SK-N-SH (cell line): ENCODE measurements around the gene SP6. TPM values are rescaled to one million over a fixed set of nuclear protein-coding genes. Genes with fewer than 3 reads are reported as not detected.
A peak's percentile ranks its signal among the peaks of the same experiment; 100 is the strongest.

ENCODE experiments used
- CTCF ChIA-PET: fragments of 300-600, 350-600 bp; formaldehyde crosslinking; extraction: SDS; loops from one replicate; lab custom pipeline; 2021; lab: Yijun Ruan, JAX
- POLR2A ChIA-PET: fragments of 350-600 bp; sonication (Branson Sonifier 250); formaldehyde crosslinking; extraction: SDS; loops from one replicate; lab custom pipeline; 2020; ENCODE audit warnings: antibody characterized with exemption, inconsistent platforms; lab: Yijun Ruan, JAX
- DNase-seq: peaks from one replicate; pipeline ENCODE4 v3.0.0; 2012
- H2AFZ ChIP-seq: fragments of 200-600 bp; sonication (generic); 2 replicates; pipeline ENCODE4 v1.8.1; 2016; ENCODE audit warnings: antibody characterized with exemption, mild to moderate bottlenecking, low read depth
- H3F3A ChIP-seq: fragments of 200-600 bp; sonication (generic); replicated peaks from 2 replicates; pipeline ENCODE3; 2016; ENCODE audit warnings: antibody characterized with exemption, mild to moderate bottlenecking; ENCODE audit not compliant: insufficient read depth
- H3K27ac ChIP-seq, 2 experiments: fragments of 200-500 bp in 1 of 2; fragments of 200-600 bp in 1 of 2; sonication (Bioruptor generic) in 1 of 2; sonication (generic), shearing (Covaris generic) in 1 of 2; 2 replicates each; pipeline versions ENCODE4 v1.5.1 to v1.6.1; 2014 to 2016; ENCODE audit warnings: low read depth in 2 of 2, inconsistent platforms in 1 of 2, low read length in 1 of 2, mild to moderate bottlenecking in 1 of 2, mixed read lengths in 1 of 2
- H3K27me3 ChIP-seq: fragments of 200-600 bp; sonication (generic), shearing (Covaris generic); 2 replicates; pipeline ENCODE4 v1.6.1; 2016; ENCODE audit warnings: mixed run types; ENCODE audit not compliant: insufficient read depth
- H3K36me3 ChIP-seq, 2 experiments: fragments of 200-500 bp in 1 of 2; fragments of 200-600 bp in 1 of 2; sonication (Bioruptor generic) in 1 of 2; sonication (generic) in 1 of 2; replicated peaks in 1 of 2; 2 replicates each; pipeline versions ENCODE3 to v1.5.1; 2014 to 2016; ENCODE audit warnings: low read length in 1 of 2, mild to moderate bottlenecking in 1 of 2; ENCODE audit not compliant: insufficient read depth in 2 of 2, control insufficient read depth in 1 of 2
- H3K4me1 ChIP-seq, 2 experiments: fragments of 200-500 bp in 1 of 2; fragments of 200-600 bp in 1 of 2; sonication (Bioruptor generic) in 1 of 2; sonication (generic), shearing (Covaris generic) in 1 of 2; 2 replicates each; pipeline versions ENCODE4 v1.5.1 to v1.6.1; 2014 to 2016; ENCODE audit warnings: low read depth in 1 of 2, low read length in 1 of 2, mixed run types in 1 of 2; ENCODE audit not compliant: insufficient read depth in 2 of 2, control insufficient read depth in 1 of 2
- H3K4me2 ChIP-seq: fragments of 200-600 bp; sonication (generic), shearing (Covaris generic); 2 replicates; pipeline ENCODE4 v1.6.1; 2017; ENCODE audit warnings: mixed run types
- H3K4me3 ChIP-seq, 2 experiments: fragments of 200-500 bp in 1 of 2; fragments of 200-600 bp in 1 of 2; sonication (Bioruptor generic) in 1 of 2; sonication (generic), shearing (Covaris generic) in 1 of 2; 2 replicates each; pipeline versions ENCODE4 v1.5.1 to v1.8.1; 2014 to 2016; ENCODE audit warnings: low read depth in 2 of 2, inconsistent platforms in 1 of 2, low read length in 1 of 2, mild to moderate bottlenecking in 1 of 2, mixed read lengths in 1 of 2, moderate library complexity in 1 of 2
- H3K79me2 ChIP-seq: fragments of 200-600 bp; sonication (generic); 2 replicates; pipeline ENCODE4 v1.8.1; 2017; ENCODE audit warnings: mild to moderate bottlenecking; ENCODE audit not compliant: insufficient read depth
- H3K9ac ChIP-seq: fragments of 200-600 bp; sonication (generic); 2 replicates; pipeline ENCODE4 v1.6.1; 2017; ENCODE audit warnings: mixed run types
- H3K9me2 ChIP-seq: fragments of 200-600 bp; sonication (generic); 2 replicates; pipeline ENCODE4 v1.6.1; 2017; ENCODE audit warnings: mixed run types
- H3K9me3 ChIP-seq: fragments of 200-600 bp; sonication (generic); 2 replicates; pipeline ENCODE4 v1.6.1; 2017; ENCODE audit warnings: mixed run types, mild to moderate bottlenecking, moderate library complexity
- H4K20me1 ChIP-seq: fragments of 200-600 bp; sonication (generic); 2 replicates; pipeline ENCODE4 v1.6.1; 2017; ENCODE audit warnings: mild to moderate bottlenecking, mixed run types; ENCODE audit not compliant: insufficient read depth
- CHD2 ChIP-seq: fragments of 150-350 bp; IDR thresholded peaks from 2 replicates; pipeline ENCODE4 v1.6.1; 2018; ENCODE audit warnings: low read length; ENCODE audit not compliant: partially characterized antibody
- ELF1 ChIP-seq: IDR thresholded peaks from 2 replicates; pipeline ENCODE4 v1.4.0; 2012
- EP300 ChIP-seq, 2 experiments: IDR thresholded peaks; 2 replicates each; pipeline versions ENCODE4 v1.4.0 to v1.6.1; 2012; ENCODE audit warnings: borderline replicate concordance in 1 of 2, low read depth in 1 of 2, low read length in 1 of 2
- FOSL2 ChIP-seq: IDR thresholded peaks from 2 replicates; pipeline ENCODE4 v1.4.0; 2012; ENCODE audit warnings: low read depth, mild to moderate bottlenecking, moderate library complexity, borderline replicate concordance
- FOXJ3 ChIP-seq: sonication (generic); formaldehyde crosslinking; IDR thresholded peaks from 2 replicates; pipeline ENCODE4 v1.5.1; 2020; ENCODE audit warnings: mild to moderate bottlenecking, missing genetic modification reagents
- JUND ChIP-seq: IDR thresholded peaks from 2 replicates; pipeline ENCODE4 v1.4.0; 2012
- MEF2A ChIP-seq: IDR thresholded peaks from 2 replicates; pipeline ENCODE4 v1.4.0; 2012; ENCODE audit warnings: low read depth, borderline replicate concordance
- NRF1 ChIP-seq: IDR thresholded peaks from 2 replicates; pipeline ENCODE4 v1.6.1; 2012; ENCODE audit warnings: low read depth, mild to moderate bottlenecking, low read length
- POLR2AphosphoS5 ChIP-seq: IDR thresholded peaks from 2 replicates; pipeline ENCODE4 v1.6.1; 2012; ENCODE audit warnings: low read depth, low read length
- RXRA ChIP-seq: IDR thresholded peaks from 2 replicates; pipeline ENCODE4 v1.4.0; 2012; ENCODE audit warnings: low read depth, mild to moderate bottlenecking, borderline replicate concordance
- SMC3 ChIP-seq: IDR thresholded peaks from 2 replicates; pipeline ENCODE4 v1.6.1; 2012; ENCODE audit warnings: low read depth, low read length, improper control_type of control experiment
- TAF1 ChIP-seq: IDR thresholded peaks from 2 replicates; pipeline ENCODE4 v1.6.1; 2012; ENCODE audit warnings: low read depth, mild to moderate bottlenecking, low read length, moderate library complexity, borderline replicate concordance
- TCF12 ChIP-seq: IDR thresholded peaks from 2 replicates; pipeline ENCODE4 v1.4.0; 2012
- WGBS: methylation state at CpG from one replicate; pipeline ENCODE4 v1.1.6; 2017; ENCODE audit warnings: low lambda C conversion rate; 5-methylcytosine and 5-hydroxymethylcytosine counted together
- polyA plus RNA-seq, 3 experiments: library from polyadenylated mRNA; depleted of rRNA; stranded (reverse); fragments of >200 nt; gene quantifications; 2 replicates each; pipeline ENCODE4 v1.2.3, GENCODE V29; 2012
- TF ChIP-seq, protein P1 (sequence below): IDR thresholded peaks from 2 replicates; pipeline ENCODE4 v1.6.1; 2012; ENCODE audit warnings: mild to moderate bottlenecking, low read depth, low read length, moderate library complexity
- TF ChIP-seq, protein P2 (sequence below): fragments of 200-600 bp; sonication (generic); IDR thresholded peaks from 2 replicates; pipeline ENCODE4 v1.6.1; 2017; ENCODE audit warnings: antibody characterized with exemption, mild to moderate bottlenecking, moderate library complexity
- TF ChIP-seq, protein P3 (sequence below): IDR thresholded peaks from 2 replicates; pipeline ENCODE4 v1.4.0; 2012; ENCODE audit warnings: low read depth, borderline replicate concordance

Gene SP6
- polyA plus RNA-seq, 1 of the 3 experiments (the other 2 are of a cell fraction): 0.03 TPM

DNA sequence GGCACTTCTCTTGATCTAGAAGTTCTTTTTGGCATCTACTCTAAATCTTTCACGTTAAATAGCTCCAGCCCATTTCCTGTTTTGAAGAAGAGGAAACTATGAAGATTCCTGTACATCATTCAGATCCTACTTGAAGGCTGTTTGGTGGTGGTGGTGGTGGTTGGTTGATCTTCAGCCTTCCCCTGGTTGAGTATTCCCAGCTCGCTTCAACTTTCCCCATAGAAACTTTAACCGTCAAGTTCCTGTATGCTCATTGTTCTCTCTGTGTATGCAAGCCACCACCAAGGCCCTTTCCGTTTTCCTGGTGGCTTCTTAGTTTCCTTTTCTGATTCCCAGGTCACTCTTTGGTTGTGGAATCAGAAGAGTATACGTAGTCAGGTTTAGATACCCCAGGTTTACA is 16.2 kb downstream of the SP6 start:
- TF ChIP-seq FOSL2: no peak
- TF ChIP-seq EP300 (IDR thresholded peaks at IDR 0.05; ENCODE audit: borderline replicate concordance in 1 of 2, low read depth in 1 of 2, low read length in 1 of 2): no peak
- TF ChIP-seq FOXJ3 (CRISPR knock-in tag): no peak
- TF ChIP-seq, protein P1, sequence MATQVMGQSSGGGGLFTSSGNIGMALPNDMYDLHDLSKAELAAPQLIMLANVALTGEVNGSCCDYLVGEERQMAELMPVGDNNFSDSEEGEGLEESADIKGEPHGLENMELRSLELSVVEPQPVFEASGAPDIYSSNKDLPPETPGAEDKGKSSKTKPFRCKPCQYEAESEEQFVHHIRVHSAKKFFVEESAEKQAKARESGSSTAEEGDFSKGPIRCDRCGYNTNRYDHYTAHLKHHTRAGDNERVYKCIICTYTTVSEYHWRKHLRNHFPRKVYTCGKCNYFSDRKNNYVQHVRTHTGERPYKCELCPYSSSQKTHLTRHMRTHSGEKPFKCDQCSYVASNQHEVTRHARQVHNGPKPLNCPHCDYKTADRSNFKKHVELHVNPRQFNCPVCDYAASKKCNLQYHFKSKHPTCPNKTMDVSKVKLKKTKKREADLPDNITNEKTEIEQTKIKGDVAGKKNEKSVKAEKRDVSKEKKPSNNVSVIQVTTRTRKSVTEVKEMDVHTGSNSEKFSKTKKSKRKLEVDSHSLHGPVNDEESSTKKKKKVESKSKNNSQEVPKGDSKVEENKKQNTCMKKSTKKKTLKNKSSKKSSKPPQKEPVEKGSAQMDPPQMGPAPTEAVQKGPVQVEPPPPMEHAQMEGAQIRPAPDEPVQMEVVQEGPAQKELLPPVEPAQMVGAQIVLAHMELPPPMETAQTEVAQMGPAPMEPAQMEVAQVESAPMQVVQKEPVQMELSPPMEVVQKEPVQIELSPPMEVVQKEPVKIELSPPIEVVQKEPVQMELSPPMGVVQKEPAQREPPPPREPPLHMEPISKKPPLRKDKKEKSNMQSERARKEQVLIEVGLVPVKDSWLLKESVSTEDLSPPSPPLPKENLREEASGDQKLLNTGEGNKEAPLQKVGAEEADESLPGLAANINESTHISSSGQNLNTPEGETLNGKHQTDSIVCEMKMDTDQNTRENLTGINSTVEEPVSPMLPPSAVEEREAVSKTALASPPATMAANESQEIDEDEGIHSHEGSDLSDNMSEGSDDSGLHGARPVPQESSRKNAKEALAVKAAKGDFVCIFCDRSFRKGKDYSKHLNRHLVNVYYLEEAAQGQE: no peak
- TF ChIP-seq, protein P2, sequence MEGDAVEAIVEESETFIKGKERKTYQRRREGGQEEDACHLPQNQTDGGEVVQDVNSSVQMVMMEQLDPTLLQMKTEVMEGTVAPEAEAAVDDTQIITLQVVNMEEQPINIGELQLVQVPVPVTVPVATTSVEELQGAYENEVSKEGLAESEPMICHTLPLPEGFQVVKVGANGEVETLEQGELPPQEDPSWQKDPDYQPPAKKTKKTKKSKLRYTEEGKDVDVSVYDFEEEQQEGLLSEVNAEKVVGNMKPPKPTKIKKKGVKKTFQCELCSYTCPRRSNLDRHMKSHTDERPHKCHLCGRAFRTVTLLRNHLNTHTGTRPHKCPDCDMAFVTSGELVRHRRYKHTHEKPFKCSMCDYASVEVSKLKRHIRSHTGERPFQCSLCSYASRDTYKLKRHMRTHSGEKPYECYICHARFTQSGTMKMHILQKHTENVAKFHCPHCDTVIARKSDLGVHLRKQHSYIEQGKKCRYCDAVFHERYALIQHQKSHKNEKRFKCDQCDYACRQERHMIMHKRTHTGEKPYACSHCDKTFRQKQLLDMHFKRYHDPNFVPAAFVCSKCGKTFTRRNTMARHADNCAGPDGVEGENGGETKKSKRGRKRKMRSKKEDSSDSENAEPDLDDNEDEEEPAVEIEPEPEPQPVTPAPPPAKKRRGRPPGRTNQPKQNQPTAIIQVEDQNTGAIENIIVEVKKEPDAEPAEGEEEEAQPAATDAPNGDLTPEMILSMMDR: no peak
- TF ChIP-seq MEF2A: no peak
- 90% methylated on average over 5 of the region's 5 CpGs for WGBS
- peaks cover 14% of the 10 kb centered on the region for H3F3A ChIP-seq
- no peak overlapping the region for H2AFZ ChIP-seq
- H3K9ac ChIP-seq: no peak overlapping the region
- H3K4me1 ChIP-seq: peaks cover 9 to 22% of the 10 kb centered on the region in 2 experiments; a peak in 2 of 4 replicates
- H3K9me3 ChIP-seq: no peaks in the 10 kb centered on the region
- DNase-seq: no peak
- no peaks in the 10 kb centered on the region for H4K20me1 ChIP-seq
- no peaks in the 10 kb centered on the region for H3K27me3 ChIP-seq
- H3K79me2 ChIP-seq: peaks cover 17% of the 10 kb centered on the region
- CTCF ChIA-PET: interaction anchor here (0.6 to 33.0 kb wide), 3 partner anchors 18 to 179 kb away, joined by 3 to 1447 read pairs (median 573); partner anchors contain the start of genes SCRN2, SP2 and SP6
- no peak overlapping the region for H3K4me3 ChIP-seq
- H3K4me2 ChIP-seq: no peak overlapping the region
- POLR2A ChIA-PET: interaction anchor here (0.7 kb wide), 1 partner anchor 61 kb away, joined by 3 read pairs; no protein-coding TSS in a partner anchor
- H3K27ac ChIP-seq: no peak overlapping the region
- peaks cover 0 to 38% of the 10 kb centered on the region in 2 experiments for H3K36me3 ChIP-seq
- no peaks in the 10 kb centered on the region for H3K9me2 ChIP-seq

DNA sequence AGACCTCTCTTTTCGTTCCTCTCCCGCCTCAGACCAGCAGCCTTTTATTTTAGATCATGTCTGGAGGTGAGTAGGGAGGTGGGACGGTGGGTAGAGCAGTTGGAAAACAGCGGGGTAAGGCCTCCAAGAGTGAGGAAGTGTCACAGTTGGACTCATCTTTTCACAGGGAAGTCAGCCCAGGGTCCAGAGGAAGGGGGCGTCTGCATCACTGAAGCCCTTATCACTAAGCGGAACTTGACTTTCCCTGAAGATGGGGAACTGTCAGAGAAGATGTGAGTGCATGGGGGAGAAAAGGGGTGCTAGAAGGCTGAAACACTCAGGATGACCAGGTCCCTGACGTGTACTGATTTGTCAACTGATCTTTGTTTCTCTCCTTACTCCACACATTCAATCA is 19.0 kb downstream of the SP6 start:
- Histone ChIP-seq H4K20me1 (no peaks in the 10 kb centered on the region), H3K79me2 (peaks cover 33% of the 10 kb centered on the region), H3K9me3 (no peaks in the 10 kb centered on the region), H3K36me3 (peaks cover 19 to 23% of the 10 kb centered on the region in 2 experiments), H2AFZ (peak overlapping the region; percentile 89), H3K9ac (peak overlapping the region; percentile 75; the same call in 1 of the 2 replicates), H3K4me3 (peak overlapping the region; percentile 77 to 93), H3K4me1 (peaks cover 9 to 15% of the 10 kb centered on the region in 2 experiments; a peak in 2 of 4 replicates), H3K9me2 (no peaks in the 10 kb centered on the region), H3K27ac (peak overlapping the region; percentile 44 to 51), H3K27me3 (no peaks in the 10 kb centered on the region), H3F3A (peaks cover 14% of the 10 kb centered on the region), H3K4me2 (peak overlapping the region; percentile 97)
- CTCF ChIA-PET: interaction anchor here (0.9 to 22.8 kb wide), 12 partner anchors 10 to 139 kb away, joined by 3 to 573 read pairs (median 7); partner anchors contain the start of genes CDK5RAP3, OSBPL7, SCRN2 and SP6
- WGBS: 25% methylated on average over 7 of the region's 7 CpGs
- no peak for DNase-seq
- POLR2A ChIA-PET: interaction anchor here (0.6 to 1.7 kb wide), 9 partner anchors 8 to 99 kb away, joined by 3 to 28 read pairs (median 3); partner anchors contain the start of genes OSBPL7, SCRN2, SP2 and TBX21
- TF ChIP-seq, protein P3, sequence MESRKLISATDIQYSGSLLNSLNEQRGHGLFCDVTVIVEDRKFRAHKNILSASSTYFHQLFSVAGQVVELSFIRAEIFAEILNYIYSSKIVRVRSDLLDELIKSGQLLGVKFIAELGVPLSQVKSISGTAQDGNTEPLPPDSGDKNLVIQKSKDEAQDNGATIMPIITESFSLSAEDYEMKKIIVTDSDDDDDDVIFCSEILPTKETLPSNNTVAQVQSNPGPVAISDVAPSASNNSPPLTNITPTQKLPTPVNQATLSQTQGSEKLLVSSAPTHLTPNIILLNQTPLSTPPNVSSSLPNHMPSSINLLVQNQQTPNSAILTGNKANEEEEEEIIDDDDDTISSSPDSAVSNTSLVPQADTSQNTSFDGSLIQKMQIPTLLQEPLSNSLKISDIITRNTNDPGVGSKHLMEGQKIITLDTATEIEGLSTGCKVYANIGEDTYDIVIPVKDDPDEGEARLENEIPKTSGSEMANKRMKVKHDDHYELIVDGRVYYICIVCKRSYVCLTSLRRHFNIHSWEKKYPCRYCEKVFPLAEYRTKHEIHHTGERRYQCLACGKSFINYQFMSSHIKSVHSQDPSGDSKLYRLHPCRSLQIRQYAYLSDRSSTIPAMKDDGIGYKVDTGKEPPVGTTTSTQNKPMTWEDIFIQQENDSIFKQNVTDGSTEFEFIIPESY: no peak
- no peak for TF ChIP-seq CHD2
- no peak for TF ChIP-seq JUND
- TF ChIP-seq POLR2AphosphoS5: no peak
- TF ChIP-seq TAF1: no peak
- no peak for TF ChIP-seq NRF1
- no peak for TF ChIP-seq ELF1
- no peak for TF ChIP-seq RXRA
- no peak for TF ChIP-seq MEF2A
- TF ChIP-seq TCF12: no peak
- no peak for TF ChIP-seq SMC3
